ENCODE data around the gene BBX.

Gene BBX

GRCh38 chr3:107522510-107523288, at the start of gene BBX:
Gene BBX, plus strand, starts transcription at chr3:107522962. Its CDS starts 187,499 bp downstream, at chr3:107710461.
- DNase-seq = peak; percentile 97

GRCh38 chr3:107476462-107476861, 46.3 kb upstream of the BBX start:
- no peak for DNase-seq

GRCh38 chr3:107487490-107487889, 35.3 kb upstream of the BBX start:
- no peak for DNase-seq

- no peak for DNase-seq
Observed at GRCh38 chr3:107488942-107489341, 33.8 kb upstream of the BBX start.

DNA sequence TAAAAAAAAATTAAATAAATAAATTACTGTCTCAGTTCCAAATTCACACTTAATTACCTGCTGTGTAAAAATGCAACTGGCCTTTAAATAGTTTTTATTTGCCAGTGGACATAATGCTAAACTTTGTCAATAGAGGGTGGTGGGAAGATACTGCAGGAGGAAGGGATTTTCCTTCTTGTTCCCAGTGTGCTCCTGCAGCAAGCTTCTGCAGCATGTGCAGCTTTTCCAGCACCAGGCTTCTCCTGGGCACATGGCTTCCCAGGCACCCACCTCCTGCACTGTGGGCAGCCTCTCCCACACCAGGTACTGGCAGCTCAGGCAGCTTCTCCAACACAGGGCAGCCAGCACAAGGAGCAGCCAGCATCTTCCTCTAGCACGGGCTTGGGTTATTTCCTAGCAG, 29.6 kb upstream of the BBX start:
- DNase-seq = no peak

- no peak for DNase-seq
Observed at GRCh38 chr3:107496855-107497254, 25.9 kb upstream of the BBX start.

DNA sequence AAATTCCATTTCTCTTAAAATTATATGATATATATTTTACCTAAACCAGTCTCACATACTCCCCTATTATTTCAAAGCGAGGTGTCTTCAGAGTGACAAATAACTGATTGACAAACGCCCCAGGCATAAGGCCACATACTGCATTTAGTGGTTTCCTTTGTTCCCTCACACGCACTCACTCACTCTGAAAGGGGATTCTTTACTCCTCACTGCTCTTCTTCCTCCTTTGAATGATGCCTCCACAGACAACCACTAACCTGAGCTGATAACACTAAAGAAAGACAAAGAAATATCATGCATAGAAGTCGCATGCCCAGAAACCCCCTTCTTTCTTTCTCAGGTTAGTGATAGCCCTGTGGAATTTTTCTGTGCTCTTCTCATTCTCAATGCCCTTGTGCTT, 24.1 kb upstream of the BBX start:
- DNase-seq = no peak

DNA sequence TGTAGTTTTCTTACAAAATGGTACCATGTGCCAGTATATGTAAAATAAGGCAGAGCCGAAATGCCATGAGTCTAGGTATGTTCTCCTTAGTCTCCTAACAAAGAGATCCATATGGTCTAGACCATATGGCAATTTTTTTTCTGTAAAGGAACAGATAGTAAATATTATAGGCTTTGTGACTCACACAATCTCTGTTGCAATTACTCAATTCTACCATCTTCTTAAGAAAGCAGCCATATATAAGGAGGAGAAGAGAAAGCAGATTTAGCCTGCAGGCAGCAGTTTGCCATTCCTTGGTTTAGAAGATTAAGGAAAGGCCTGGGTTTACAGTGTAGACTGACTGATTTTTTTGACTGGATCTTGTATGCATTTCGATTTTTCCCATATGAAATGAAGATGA, 16.3 kb upstream of the BBX start:
- DNase-seq = no peak

- no peak for DNase-seq
Observed at GRCh38 chr3:107508331-107508730, 14.4 kb upstream of the BBX start.

- no peak for DNase-seq
Observed at GRCh38 chr3:107512108-107512507, 10.7 kb upstream of the BBX start.

- no peak for DNase-seq
Observed at GRCh38 chr3:107514453-107514852, 8.3 kb upstream of the BBX start.

DNA sequence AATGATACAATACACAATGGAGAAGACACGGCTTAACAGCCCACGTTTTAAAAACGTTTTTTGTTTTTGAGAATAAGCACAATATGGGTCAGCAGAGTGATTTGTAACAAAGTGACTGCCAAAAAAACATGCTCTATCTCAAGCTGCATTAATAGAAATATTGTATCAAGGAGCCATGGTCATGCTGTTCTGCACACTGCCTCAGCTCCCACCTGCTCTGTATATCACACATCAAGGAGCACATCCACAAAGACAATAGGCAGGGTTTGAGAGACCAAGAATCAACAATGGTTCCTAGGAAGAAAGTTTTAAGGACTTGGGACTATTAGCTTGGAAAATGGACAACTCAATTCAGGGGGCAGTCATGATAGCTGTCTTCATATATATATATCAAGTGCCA, 6.3 kb upstream of the BBX start:
- no peak for DNase-seq

GRCh38 chr3:107520535-107520934, 2.2 kb upstream of the BBX start:
- no peak for DNase-seq

GRCh38 chr3:107521469-107522059, 1.2 kb upstream of the BBX start:
- no peak for DNase-seq

DNA sequence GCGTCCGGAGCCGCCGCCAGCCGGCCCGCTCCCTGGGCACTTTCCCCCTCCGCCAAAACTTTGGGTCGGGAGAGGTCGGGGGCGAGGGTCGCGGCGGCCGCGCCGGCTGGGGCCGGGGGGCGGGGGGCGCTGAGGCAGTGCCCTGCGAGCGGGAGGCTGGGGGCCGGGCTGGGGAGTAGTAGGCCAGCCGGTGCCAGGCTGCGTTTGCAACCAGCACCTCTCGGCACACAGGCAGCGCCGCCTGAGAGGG, 452 bp downstream of the BBX start:
- no peak for DNase-seq

GRCh38 chr3:107523539-107524325, 970 bp downstream of the BBX start:
- peak; percentile 55 for DNase-seq

DNA sequence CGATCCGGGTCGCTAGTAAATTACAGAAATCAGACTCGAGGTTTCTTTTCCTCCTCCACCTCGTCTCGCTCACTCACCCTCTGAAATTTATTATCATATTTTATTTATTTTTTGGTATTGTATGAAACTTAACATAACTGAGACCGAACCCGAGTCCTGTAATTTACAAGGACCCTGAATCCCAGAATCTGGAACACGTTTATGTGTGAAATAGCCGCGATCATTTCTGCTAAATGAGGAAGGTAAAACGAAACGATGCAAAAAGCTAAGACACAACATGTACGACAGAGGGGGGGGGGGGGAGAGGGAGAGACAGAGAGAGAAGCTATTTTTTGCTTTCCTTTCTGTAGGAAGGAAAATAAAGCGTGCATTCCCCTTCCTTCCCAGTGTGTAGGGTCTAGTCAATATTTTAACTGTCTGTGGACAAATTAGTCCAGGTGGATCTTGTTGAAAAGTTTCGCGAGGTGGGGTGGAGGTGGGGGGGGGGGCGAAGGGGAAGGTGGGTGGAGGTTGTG, 1.6 kb downstream of the BBX start:
- peak; percentile 36 for DNase-seq

DNA sequence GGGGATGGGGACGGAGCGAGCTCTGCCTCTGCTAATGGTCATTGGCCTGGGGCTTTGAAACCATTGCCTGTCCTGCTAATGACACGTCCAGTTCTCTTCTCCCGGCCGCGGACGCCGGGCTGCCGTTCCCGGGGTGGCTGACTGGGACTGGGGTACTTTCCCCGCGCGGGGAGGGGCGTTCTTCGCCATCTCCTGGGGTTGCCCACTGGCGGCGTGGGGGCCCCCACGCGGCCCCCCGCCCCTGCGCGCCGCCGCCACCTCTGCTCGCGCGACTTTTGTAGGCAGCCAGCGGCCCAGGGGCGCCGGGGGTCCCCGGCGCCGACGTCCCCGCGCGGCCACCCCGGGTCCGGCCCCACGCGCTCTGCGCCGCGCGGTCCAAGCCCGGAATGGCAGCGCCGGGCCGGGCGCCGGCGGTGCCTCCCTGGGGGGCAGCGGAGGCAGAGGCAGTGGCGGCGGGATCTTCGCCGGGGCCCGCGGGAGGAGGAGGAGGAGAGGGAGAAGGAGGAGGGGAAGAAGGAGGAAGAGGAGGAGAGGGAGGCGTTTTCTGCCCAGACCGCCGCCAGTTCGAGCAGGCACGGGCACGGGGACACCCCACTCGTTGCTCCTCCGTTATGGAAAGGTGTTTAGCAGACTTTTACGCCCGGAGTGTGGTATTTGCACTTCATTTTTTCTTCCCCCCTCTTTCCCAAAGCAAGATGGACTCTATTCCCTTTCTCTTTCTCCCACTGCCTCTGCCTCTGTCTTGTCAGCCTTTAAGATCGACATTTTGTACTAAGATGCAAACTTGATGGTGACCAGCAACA, 2.3 kb downstream of the BBX start:
- peak; percentile 61 for DNase-seq

GRCh38 chr3:107525644-107526305, 3.0 kb downstream of the BBX start:
- DNase-seq = peak; percentile 8

GRCh38 chr3:107531917-107532469, 9.2 kb downstream of the BBX start:
- no peak for DNase-seq

DNA sequence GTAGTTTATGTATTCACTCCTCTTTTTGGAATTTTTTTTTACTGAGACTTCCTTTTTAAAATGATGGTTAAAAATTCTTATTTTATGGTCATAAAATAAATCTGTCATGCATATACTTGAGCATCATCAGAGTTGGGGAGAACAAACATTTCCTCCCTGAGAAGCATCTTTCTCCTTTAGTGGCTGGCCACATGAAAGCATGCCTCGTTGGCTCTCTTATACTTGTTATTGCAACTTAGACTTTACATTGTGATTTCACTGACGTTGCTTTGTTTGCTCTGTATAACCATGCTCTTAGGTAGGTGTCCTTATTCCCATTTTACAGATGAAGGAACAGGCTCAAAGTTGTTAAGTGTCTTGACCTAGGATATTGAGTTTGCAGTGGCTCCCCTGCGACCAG, 18.1 kb downstream of the BBX start:
- no peak for DNase-seq

GRCh38 chr3:107542665-107543064, 19.9 kb downstream of the BBX start:
- no peak for DNase-seq

Data from CD4-positive, alpha-beta T cell treated with Interleukin-12 subunit alpha and Interleukin-12 subunit beta, for 1 hour (primary cell).